HG03354 (cell line): ENCODE measurements around the gene TMEM229A.

Experiments used
- ATAC-seq: cut with Tn5 transposase; IDR thresholded peaks from one replicate; pipeline ENCODE4 v1.9.1; 2021; ENCODE audit warnings: mild to moderate bottlenecking; ENCODE audit not compliant: unreplicated experiment, poor library complexity, severe bottlenecking

The TMEM229A gene

DNA sequence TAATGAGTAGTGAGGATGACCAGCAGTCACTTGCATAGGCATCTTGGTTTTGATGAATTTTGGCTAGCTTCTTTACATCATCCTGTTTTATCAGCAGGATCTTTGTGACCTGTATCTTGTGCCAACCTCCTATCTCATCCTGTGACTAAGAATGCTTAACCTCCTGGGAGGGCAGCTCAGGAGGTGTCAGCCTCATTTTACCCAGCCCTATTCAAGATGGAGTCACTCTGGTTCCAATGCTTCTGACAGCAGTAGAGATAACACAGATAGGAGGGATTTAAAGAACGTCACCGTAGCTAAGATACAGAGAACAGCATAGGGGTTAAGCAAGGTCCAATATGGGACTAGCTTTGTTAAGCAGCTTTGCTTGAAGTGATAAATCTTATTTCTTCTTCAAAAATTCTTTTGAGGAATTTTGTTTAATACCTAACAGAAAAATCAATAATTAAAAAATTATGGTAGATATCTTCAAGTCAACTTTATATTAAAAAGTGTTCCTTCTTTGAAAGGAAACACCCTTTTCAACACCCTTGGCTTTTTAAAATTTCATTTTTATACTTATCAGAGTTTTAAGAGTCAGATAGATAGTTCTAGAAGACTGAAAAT, 39.9 kb downstream of the TMEM229A start:
- ATAC-seq, result no peak

DNA sequence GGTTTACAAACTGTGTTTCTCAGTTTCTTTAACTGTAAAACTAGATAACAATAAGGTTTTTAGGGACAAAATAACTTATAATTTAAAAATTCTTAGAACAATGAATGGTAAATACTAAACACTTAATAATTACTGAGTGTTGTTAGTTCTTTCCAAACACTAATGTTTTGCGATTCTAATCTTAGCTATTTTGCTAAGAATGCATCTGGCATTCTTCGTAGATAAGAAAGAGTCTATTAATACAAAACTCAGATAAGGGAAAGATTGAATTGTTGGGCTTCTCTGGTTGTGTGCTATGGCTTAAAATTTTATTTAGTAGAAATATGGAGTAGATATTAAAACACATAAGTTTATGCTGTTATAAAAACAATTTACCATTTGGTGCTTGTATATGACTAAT, 45.4 kb downstream of the TMEM229A start:
- ATAC-seq, result no peak
